ENCODE measurements around the gene KNDC1.
"Not testable (repeated sequence)": the region's sequence is repeated elsewhere in the genome, so short reads cannot be mapped to it uniquely, and the experiment has no call there.

The KNDC1 gene

DNA sequence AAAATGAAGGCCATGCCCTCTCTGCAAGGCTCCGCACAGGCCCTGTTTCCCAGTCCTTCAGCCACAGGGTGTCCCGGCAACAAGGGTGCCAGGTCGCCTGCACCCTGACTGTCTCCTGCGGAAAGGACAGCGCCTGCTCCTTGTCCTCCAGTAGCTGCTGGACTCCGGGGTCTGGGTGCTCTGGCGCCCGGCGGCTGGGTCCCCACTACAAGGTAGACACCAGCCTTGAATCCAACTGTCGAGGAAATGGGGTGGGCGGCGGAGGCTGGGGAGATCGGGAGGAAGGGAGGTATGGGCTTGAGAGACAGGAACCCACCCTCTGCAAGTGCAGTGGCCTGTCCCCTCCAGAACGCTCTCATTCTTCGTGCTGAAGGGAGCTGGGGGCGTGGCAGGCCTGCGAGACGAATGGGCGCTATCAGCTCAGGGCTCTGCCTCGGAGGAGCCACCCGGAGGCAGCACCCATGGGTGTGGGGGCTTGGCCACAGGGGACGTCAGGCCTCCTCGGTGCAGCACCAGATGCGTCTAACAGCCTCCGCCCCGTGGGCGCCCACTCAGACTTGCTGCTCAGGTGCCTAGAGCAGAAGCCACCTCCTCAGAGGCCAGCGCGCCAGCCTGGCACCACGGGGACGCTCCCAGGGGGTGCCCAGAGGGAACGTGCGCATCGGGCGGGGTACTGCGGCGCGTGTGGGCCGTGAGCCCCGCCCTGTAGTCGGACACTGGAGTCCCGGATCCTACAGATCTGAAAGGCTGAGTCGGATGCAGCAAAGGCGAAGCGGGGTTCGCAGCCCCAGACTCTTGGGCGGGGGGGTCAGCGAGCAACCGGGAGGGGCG lies 101.1 kb downstream of the KNDC1 start:
- in situ Hi-C loops (cut with MboI; ENCODE audit: low pct_unique_long_range_greater_than_20kb, low sequenced_read_pairs, unreplicated experiment), result no loop called here
- TF ChIP-seq, protein P1, sequence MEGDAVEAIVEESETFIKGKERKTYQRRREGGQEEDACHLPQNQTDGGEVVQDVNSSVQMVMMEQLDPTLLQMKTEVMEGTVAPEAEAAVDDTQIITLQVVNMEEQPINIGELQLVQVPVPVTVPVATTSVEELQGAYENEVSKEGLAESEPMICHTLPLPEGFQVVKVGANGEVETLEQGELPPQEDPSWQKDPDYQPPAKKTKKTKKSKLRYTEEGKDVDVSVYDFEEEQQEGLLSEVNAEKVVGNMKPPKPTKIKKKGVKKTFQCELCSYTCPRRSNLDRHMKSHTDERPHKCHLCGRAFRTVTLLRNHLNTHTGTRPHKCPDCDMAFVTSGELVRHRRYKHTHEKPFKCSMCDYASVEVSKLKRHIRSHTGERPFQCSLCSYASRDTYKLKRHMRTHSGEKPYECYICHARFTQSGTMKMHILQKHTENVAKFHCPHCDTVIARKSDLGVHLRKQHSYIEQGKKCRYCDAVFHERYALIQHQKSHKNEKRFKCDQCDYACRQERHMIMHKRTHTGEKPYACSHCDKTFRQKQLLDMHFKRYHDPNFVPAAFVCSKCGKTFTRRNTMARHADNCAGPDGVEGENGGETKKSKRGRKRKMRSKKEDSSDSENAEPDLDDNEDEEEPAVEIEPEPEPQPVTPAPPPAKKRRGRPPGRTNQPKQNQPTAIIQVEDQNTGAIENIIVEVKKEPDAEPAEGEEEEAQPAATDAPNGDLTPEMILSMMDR (IDR thresholded peaks at IDR 0.05; ENCODE audit: extremely low read depth, insufficient read depth, missing control alignments), result no peak
- DNase-seq (ENCODE audit: low spot score), result peak; percentile 84

DNA sequence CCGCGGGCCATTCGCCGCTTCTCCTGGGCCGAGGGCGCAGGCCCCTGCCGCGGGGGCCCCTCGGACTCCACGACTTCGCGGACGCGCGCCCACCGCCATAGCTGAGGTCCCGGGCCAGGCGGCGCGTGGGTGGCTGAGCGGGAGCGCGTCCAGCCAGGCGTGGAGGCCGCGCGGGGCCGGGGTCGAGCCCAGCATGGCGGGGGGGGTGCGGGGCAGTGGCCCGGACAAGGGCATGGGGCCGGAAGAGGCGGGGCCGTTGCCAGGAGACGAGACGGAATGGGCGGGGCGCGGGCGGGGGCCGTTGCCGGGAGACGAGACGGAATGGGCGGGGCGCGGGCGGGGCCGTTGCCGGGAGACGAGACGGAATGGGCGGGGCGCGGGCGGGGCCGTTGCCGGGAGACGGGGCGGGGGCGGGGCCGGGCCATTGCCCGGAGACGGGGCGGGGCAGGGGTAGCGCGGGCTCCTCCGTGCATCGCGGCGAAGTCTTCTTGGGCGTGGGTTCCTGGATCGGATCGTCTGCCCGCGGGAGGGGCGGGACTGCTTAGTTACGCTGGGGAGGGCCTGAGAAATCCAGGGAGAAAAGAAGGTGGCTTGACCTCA lies 101.8 kb downstream of the KNDC1 start:
- TF ChIP-seq, protein P1 (IDR thresholded peaks at IDR 0.05; ENCODE audit: extremely low read depth, insufficient read depth, missing control alignments), result no peak
- in situ Hi-C loops (cut with MboI; ENCODE audit: low pct_unique_long_range_greater_than_20kb, low sequenced_read_pairs, unreplicated experiment), result no loop called here
- DNase-seq (ENCODE audit: low spot score), result peak; percentile 98

DNA sequence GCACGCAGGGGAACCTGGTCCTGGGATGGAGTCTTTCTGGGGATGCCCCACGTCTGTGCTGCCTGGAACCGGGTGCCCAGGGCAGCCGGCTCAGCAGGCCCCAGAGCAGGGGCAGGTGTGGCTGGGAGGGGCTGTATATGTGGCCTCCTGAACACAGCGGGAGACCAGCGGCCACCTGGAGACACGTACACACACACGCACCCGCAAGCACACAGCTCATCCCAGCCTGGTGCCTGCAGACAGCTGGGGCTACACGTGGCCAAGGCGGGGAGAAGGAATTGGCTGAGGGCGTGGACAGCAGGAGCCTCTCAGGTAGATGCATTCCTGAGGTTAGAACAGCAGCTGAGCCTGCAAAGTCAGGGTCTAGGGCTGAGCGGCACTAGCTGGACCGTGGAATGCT lies 102.7 kb downstream of the KNDC1 start:
- in situ Hi-C loops (cut with MboI; ENCODE audit: low pct_unique_long_range_greater_than_20kb, low sequenced_read_pairs, unreplicated experiment), result no loop called here
- TF ChIP-seq, protein P1 (IDR thresholded peaks at IDR 0.05; ENCODE audit: extremely low read depth, insufficient read depth, missing control alignments), result no peak
- DNase-seq (ENCODE audit: low spot score), result no peak

DNA sequence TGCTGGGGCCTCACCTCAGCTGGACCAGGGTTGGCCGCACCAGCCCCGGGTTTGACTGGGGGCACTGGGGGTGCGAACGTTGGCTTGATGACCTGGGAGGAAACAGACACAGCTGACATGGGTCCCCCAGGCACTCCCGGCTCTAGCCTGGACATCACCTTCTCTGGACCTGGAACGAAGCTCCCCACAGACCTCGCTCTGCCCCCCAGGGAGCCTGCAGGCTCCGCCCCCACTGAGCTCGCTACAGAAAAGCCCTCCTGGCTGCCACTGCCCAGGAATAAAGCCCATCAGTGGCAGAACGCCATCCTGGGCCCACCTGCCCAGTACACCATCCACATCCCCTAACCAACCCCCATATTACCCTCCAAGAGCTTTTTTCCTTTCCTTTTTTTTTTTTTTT lies 103.7 kb downstream of the KNDC1 start:
- DNase-seq (ENCODE audit: low spot score), result no peak
- TF ChIP-seq, protein P1 (IDR thresholded peaks at IDR 0.05; ENCODE audit: extremely low read depth, insufficient read depth, missing control alignments), result no peak
- in situ Hi-C loops (cut with MboI; ENCODE audit: low pct_unique_long_range_greater_than_20kb, low sequenced_read_pairs, unreplicated experiment), result no loop called here

DNA sequence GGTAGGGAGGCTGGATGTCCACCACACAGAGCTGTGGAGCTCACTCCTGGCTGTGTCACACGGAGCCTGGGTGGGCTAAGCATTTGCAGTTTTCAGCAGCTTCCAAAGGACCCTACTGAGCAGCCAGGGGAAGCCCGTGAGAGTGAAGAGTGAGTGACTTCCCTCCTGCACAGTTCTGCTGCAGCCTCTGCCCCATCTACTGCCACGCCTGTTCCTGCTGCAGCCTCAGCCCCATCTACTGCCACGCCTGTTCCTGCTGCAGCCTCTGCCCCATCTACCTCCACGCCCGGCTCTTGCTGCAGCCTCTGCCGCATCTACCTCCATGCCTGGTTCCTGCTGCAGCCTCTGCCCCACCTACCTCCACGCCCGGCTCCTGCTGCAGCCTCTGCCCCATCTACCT lies 104.4 kb downstream of the KNDC1 start:
- no peak for DNase-seq (ENCODE audit: low spot score)
- TF ChIP-seq, protein P1 (IDR thresholded peaks at IDR 0.05; ENCODE audit: extremely low read depth, insufficient read depth, missing control alignments), result no peak
- in situ Hi-C loops (cut with MboI; ENCODE audit: low pct_unique_long_range_greater_than_20kb, low sequenced_read_pairs, unreplicated experiment), result no loop called here

DNA sequence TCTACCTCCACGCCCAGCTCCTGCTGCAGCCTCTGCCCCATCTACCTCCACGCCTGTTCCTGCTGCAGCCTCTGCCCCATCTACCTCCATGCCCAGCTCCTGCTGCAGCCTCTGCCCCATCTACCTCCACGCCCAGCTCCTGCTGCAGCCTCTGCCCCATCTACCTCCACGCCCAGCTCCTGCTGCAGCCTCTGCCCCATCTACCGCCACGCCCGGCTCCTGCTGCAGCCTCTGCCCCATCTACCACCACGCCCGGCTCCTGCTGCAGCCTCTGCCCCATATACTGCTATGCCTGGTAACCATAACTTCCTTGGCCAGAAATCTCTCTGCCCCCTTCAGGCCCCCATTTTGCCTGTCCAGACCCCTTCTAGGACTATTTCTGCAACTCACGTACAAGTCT lies 105.0 kb downstream of the KNDC1 start:
- in situ Hi-C loops (cut with MboI; ENCODE audit: low pct_unique_long_range_greater_than_20kb, low sequenced_read_pairs, unreplicated experiment); DNase-seq (ENCODE audit: low spot score): not testable (repeated sequence)

DNA sequence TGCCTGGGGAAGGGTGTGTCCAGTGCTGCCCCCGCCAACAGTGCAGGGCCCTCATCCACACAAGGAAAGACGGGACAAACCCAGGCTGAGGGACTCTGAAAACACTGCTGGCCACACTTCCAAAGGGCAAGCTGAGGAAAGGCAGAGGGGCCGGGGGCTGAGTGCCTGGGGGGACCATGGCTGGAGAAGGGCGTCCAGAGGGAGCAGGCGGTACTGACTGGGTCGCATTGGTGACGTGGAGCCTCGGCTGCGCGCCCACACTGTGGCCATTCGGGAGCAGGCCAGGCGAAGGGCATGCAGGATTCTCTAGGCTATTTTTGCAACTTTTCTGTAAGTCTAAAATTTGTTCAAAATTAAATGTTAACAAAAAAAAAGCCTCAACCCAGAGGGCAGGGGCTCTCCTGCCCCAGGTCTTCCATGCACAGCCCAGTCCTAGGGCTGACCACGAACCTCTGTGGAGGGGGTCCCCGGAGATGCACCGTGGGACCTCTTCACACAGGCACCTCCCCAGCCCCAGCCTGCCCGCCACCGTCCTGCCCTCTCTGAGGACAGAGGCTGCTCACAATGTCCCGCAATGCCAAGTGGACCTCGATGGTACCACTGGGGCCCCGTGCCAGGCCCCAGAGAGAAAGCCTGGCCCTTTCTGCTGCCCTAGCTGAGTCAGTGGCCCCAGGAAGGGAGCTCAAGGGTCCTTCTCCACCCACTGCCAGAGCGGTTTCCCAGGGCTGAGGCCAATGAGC lies 106.2 kb downstream of the KNDC1 start:
- TF ChIP-seq, protein P1 (IDR thresholded peaks at IDR 0.05; ENCODE audit: extremely low read depth, insufficient read depth, missing control alignments), result no peak
- DNase-seq (ENCODE audit: low spot score), result no peak
- in situ Hi-C loops (cut with MboI; ENCODE audit: low pct_unique_long_range_greater_than_20kb, low sequenced_read_pairs, unreplicated experiment), result no loop called here
